Suprapubic skin (tissue), 4 donors: ENCODE results near the gene FAM219A. TPM values are rescaled to one million over a fixed set of nuclear protein-coding genes. Genes with fewer than 3 reads are reported as not detected.

Source experiments
- DNase-seq, 2 donors: peaks; one replicate each; pipeline ENCODE4 v3.0.0-alpha.2; 2019; ENCODE audit warnings: low spot score in 2 of 2
- H3K27ac ChIP-seq: fragments of 200-600 bp; sonication (generic); one replicate; pipeline ENCODE4 v1.5.1; 2019
- H3K27me3 ChIP-seq: fragments of 200-600 bp; sonication (generic); one replicate; pipeline ENCODE4 v1.5.1; 2019
- H3K36me3 ChIP-seq: fragments of 200-600 bp; sonication (generic); one replicate; pipeline ENCODE4 v1.5.1; 2019
- H3K4me1 ChIP-seq: fragments of 200-600 bp; sonication (generic); one replicate; pipeline ENCODE4 v1.5.1; 2019
- H3K4me3 ChIP-seq: fragments of 200-600 bp; sonication (generic); one replicate; pipeline ENCODE4 v1.5.1; 2019; ENCODE audit warnings: mild to moderate bottlenecking
- H3K9me3 ChIP-seq: fragments of 200-600 bp; sonication (generic); one replicate; pipeline ENCODE4 v1.5.1; 2019
- EP300 ChIP-seq: sonication (generic); formaldehyde crosslinking; IDR thresholded peaks from one replicate; pipeline ENCODE4 v1.6.1; 2017; ENCODE audit warnings: antibody characterized with exemption
- POLR2A ChIP-seq, 2 donors: fragments of 450-650 bp; IDR thresholded peaks; one replicate each; pipeline ENCODE4 v1.6.1; 2017; ENCODE audit warnings: antibody characterized with exemption in 2 of 2, mild to moderate bottlenecking in 2 of 2, moderate library complexity in 2 of 2
- POLR2AphosphoS5 ChIP-seq, 3 donors: sonication (generic); formaldehyde crosslinking; IDR thresholded peaks; one replicate each; pipeline ENCODE4 v1.6.1; 2017; ENCODE audit warnings: antibody characterized with exemption in 3 of 3
- WGBS: methylation state at CpG from one replicate; pipeline ENCODE4 v1.1.5; 2018; 5-methylcytosine and 5-hydroxymethylcytosine counted together
- total RNA-seq, 4 donors: library from RNA; depleted of rRNA; stranded (reverse); fragments of >200 nt; gene quantifications; one replicate each; pipeline ENCODE4 v1.1.0, GENCODE V29; 2016
- TF ChIP-seq, protein P1 (sequence below), 2 donors: fragments of 200-600 bp in 1 of 2; fragments of 450-650 bp in 1 of 2; sonication (generic) in 1 of 2; IDR thresholded peaks; one replicate each; pipeline ENCODE4 v1.5.1; 2016 to 2019; ENCODE audit warnings: antibody characterized with exemption in 2 of 2, mild to moderate bottlenecking in 1 of 2, moderate library complexity in 1 of 2

Gene FAM219A
- total RNA-seq, 4 donors from 2014 or later = 12.6 to 17.0 (median 15.0) TPM

- H3K27ac ChIP-seq = no peak overlapping the region
- no peaks in the 10 kb centered on the region for H3K9me3 ChIP-seq
- no peak overlapping the region for H3K4me3 ChIP-seq
- peak in 1 of 2 donors; percentile 61 for DNase-seq
- 88% methylated on average over 6 of the region's 6 CpGs for WGBS
- no peaks in the 10 kb centered on the region for H3K36me3 ChIP-seq
- TF ChIP-seq POLR2AphosphoS5 (IDR thresholded peaks at IDR 0.05) (no peak), EP300 (no peak), POLR2A (IDR thresholded peaks at IDR 0.05) (no peak)
- TF ChIP-seq, protein P1, sequence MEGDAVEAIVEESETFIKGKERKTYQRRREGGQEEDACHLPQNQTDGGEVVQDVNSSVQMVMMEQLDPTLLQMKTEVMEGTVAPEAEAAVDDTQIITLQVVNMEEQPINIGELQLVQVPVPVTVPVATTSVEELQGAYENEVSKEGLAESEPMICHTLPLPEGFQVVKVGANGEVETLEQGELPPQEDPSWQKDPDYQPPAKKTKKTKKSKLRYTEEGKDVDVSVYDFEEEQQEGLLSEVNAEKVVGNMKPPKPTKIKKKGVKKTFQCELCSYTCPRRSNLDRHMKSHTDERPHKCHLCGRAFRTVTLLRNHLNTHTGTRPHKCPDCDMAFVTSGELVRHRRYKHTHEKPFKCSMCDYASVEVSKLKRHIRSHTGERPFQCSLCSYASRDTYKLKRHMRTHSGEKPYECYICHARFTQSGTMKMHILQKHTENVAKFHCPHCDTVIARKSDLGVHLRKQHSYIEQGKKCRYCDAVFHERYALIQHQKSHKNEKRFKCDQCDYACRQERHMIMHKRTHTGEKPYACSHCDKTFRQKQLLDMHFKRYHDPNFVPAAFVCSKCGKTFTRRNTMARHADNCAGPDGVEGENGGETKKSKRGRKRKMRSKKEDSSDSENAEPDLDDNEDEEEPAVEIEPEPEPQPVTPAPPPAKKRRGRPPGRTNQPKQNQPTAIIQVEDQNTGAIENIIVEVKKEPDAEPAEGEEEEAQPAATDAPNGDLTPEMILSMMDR (IDR thresholded peaks at IDR 0.05) = no peak
- no peaks in the 10 kb centered on the region for H3K27me3 ChIP-seq
- peaks cover 8% of the 10 kb centered on the region for H3K4me1 ChIP-seq
Observed at GRCh38 chr9:34385561-34386230, 72.7 kb downstream of the FAM219A start.

- DNase-seq = no peak
- Histone ChIP-seq H3K36me3 (no peaks in the 10 kb centered on the region), H3K4me1 (peaks cover 20% of the 10 kb centered on the region), H3K27me3 (no peaks in the 10 kb centered on the region), H3K9me3 (no peaks in the 10 kb centered on the region), H3K4me3 (no peak overlapping the region), H3K27ac (no peak overlapping the region)
- WGBS = 76% methylated on average over 7 of the region's 7 CpGs
- TF ChIP-seq EP300 (no peak), POLR2AphosphoS5 (IDR thresholded peaks at IDR 0.05) (no peak), POLR2A (IDR thresholded peaks at IDR 0.05) (no peak)
- TF ChIP-seq, protein P1 (IDR thresholded peaks at IDR 0.05) = no peak
Observed at GRCh38 chr9:34384368-34385165, 73.8 kb downstream of the FAM219A start.

GRCh38 chr9:34383904-34384303, 74.5 kb downstream of the FAM219A start:
- H3K27ac ChIP-seq = no peak overlapping the region

GRCh38 chr9:34382879-34383278, 75.5 kb downstream of the FAM219A start:
- no peak overlapping the region for H3K4me3 ChIP-seq
- no peaks in the 10 kb centered on the region for H3K27me3 ChIP-seq
- H3K4me1 ChIP-seq = peaks cover 28% of the 10 kb centered on the region
- no peaks in the 10 kb centered on the region for H3K36me3 ChIP-seq
- TF ChIP-seq POLR2A (IDR thresholded peaks at IDR 0.05) (no peak), EP300 (no peak), POLR2AphosphoS5 (IDR thresholded peaks at IDR 0.05) (no peak)
- TF ChIP-seq, protein P1 (IDR thresholded peaks at IDR 0.05) = no peak
- peak in 1 of 2 donors; percentile 59 for DNase-seq
- H3K9me3 ChIP-seq = no peaks in the 10 kb centered on the region
- H3K27ac ChIP-seq = no peak overlapping the region
- WGBS = 93% methylated on average over 3 of the region's 3 CpGs

More at GRCh38 chr9:34383904-34384303, 74.5 kb downstream of the FAM219A start:
- 83% methylated on average over 4 of the region's 4 CpGs for WGBS
- Histone ChIP-seq H3K27me3 (no peaks in the 10 kb centered on the region), H3K4me3 (no peak overlapping the region), H3K9me3 (no peaks in the 10 kb centered on the region), H3K4me1 (peaks cover 26% of the 10 kb centered on the region), H3K36me3 (no peaks in the 10 kb centered on the region)
- TF ChIP-seq POLR2AphosphoS5 (IDR thresholded peaks at IDR 0.05) (no peak), POLR2A (IDR thresholded peaks at IDR 0.05) (no peak), EP300 (no peak)
- TF ChIP-seq, protein P1 (IDR thresholded peaks at IDR 0.05) = no peak
- DNase-seq = no peak

DNA sequence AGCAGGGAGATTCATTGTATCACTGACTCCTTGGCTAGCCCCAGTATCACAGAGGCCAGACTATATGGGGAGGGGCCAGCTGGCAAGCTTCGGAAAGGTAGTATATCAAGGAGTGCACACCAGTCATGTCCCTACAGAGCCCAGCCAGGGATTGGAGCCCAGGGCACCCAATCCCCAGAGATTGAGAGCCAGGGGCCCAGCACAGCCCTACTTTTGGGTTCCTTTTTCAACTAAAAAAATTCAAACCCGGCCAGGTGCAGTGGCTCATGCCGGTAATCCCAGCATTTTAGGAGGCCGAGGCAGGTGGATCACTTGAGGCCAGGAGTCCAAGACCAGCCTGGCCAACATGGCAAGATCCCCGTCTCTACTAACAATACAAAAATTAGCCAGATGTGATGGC, 76.3 kb downstream of the FAM219A start:
- peak in 1 of 2 donors; percentile 65 for DNase-seq
- TF ChIP-seq, protein P1 (IDR thresholded peaks at IDR 0.05) = no peak
- TF ChIP-seq EP300 = no peak
- no peak for TF ChIP-seq POLR2A (IDR thresholded peaks at IDR 0.05)
- no peak for TF ChIP-seq POLR2AphosphoS5 (IDR thresholded peaks at IDR 0.05)
- 97% methylated on average over 5 of the region's 5 CpGs for WGBS
- no peaks in the 10 kb centered on the region for H3K36me3 ChIP-seq
- H3K9me3 ChIP-seq = no peaks in the 10 kb centered on the region
- no peak overlapping the region for H3K27ac ChIP-seq
- no peaks in the 10 kb centered on the region for H3K27me3 ChIP-seq
- peaks cover 36% of the 10 kb centered on the region for H3K4me1 ChIP-seq
- H3K4me3 ChIP-seq = no peak overlapping the region
